ENCODE results near the gene FRYL. TPM values are rescaled to one million over a fixed set of nuclear protein-coding genes. Genes with fewer than 3 reads are reported as not detected.
"Not testable (repeated sequence)": the region's sequence is repeated elsewhere in the genome, so short reads cannot be mapped to it uniquely, and the experiment has no call there.

FRYL gene
- total RNA-seq, 6 experiments from 2014 or later, result 15.9 to 27.2 (median 23.3) TPM

DNA sequence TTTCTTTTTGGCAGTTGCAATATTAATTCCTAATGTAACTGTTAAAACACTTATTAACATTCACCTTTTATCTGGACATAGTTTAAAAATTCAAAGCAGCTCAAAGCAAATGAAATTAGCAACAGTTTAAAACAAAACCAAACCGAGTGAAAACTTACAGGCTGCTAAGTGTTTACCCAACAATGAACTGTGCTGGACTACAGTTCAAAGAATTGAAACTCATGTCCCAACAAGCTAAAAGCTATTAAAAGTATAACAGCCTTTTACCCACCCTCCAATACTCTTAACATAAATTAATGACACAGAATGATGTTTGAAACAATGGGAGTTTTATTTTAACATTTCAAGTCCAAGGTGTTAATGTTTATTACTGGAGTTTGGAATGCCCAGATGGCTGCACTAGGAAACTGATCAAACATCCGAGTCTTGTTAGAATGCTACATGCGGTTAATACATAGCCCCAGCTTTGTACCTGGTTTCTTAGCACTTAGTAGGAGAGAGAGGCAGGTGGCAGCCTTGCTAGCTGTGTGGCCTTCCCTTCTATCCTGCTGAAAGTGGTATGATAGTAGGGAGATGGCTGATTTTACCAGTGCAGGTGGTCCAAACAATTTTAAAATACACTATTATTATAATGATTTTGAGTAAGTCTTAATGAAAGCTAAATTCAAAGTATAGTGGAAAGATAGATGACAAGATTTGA lies 21.1 kb upstream of the FRYL start:
- intact Hi-C loops (cut with DNase I), result no loop called here
- no peak overlapping the region for H3K27ac ChIP-seq
- H3K4me3 ChIP-seq, result no peak overlapping the region
- H3K4me1 ChIP-seq, result peaks cover 0 to 6% (median 0%) of the 10 kb centered on the region in 4 donors
- ATAC-seq, result peak in 3 of 4 donors; percentile 28 to 54 (median 36)
- no peak for DNase-seq
- H3K27me3 ChIP-seq, result no peaks in the 10 kb centered on the region
- 65% methylated on average over 3 of the region's 3 CpGs for WGBS (ENCODE audit: insufficient coverage, low coverage, low lambda C conversion rate, missing lambda C conversion rate)
- H3K9me3 ChIP-seq, result no peaks in the 10 kb centered on the region
- no peak for TF ChIP-seq POLR2A (IDR thresholded peaks at IDR 0.05)
- TF ChIP-seq, protein P1, sequence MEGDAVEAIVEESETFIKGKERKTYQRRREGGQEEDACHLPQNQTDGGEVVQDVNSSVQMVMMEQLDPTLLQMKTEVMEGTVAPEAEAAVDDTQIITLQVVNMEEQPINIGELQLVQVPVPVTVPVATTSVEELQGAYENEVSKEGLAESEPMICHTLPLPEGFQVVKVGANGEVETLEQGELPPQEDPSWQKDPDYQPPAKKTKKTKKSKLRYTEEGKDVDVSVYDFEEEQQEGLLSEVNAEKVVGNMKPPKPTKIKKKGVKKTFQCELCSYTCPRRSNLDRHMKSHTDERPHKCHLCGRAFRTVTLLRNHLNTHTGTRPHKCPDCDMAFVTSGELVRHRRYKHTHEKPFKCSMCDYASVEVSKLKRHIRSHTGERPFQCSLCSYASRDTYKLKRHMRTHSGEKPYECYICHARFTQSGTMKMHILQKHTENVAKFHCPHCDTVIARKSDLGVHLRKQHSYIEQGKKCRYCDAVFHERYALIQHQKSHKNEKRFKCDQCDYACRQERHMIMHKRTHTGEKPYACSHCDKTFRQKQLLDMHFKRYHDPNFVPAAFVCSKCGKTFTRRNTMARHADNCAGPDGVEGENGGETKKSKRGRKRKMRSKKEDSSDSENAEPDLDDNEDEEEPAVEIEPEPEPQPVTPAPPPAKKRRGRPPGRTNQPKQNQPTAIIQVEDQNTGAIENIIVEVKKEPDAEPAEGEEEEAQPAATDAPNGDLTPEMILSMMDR (IDR thresholded peaks at IDR 0.05), result no peak
- H3K36me3 ChIP-seq, result no peaks in the 10 kb centered on the region

DNA sequence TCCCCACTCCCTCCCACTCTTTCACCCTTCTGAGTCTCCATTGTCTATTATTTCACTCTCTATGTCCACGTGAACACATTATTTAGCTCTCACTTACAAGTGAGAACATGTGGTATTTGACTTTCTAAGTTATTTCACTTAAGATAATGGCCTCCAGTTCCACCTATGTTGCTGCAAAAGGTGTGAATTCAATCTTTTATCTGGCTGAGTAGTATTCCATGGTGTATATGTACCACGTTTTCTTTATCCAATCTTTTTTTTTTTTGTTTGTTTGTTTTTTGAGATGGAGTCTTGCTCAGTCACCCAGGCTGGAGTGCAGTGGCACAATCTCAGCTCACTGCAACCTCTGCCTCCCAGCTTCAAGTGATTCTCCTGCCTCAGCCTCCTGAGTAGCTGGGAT lies 20.1 kb upstream of the FRYL start:
- intact Hi-C loops (cut with DNase I); H3K27ac ChIP-seq; H3K36me3 ChIP-seq; H3K27me3 ChIP-seq; H3K9me3 ChIP-seq; H3K4me3 ChIP-seq; ATAC-seq; H3K4me1 ChIP-seq; DNase-seq: not testable (repeated sequence)
- 84% methylated on average over 2 of the region's 2 CpGs for WGBS (ENCODE audit: insufficient coverage, low coverage, low lambda C conversion rate, missing lambda C conversion rate)

DNA sequence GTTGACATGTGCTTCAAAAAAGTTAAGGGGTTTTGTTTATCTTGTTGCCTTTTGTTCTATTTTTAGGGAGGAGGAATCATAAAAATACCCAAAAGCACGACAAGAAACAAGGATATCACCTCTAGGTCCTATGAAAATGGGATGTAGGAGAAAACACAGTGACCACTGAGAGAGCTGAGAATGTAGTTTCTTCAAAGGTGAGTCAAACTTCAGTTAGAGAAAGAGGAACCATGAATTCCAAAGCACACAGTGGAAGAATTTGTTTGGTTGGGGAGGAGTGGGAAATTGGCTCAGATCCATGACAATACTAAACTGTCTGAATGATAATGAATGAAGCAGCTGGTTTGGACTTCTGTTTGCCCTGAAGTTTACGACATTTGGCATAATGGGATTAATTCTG lies 19.1 kb upstream of the FRYL start:
- Histone ChIP-seq H3K4me3 (no peak overlapping the region), H3K36me3 (no peaks in the 10 kb centered on the region), H3K27ac (no peak overlapping the region), H3K27me3 (no peaks in the 10 kb centered on the region), H3K9me3 (no peaks in the 10 kb centered on the region), H3K4me1 (no peaks in the 10 kb centered on the region)
- ATAC-seq, result no peak
- TF ChIP-seq, protein P1 (IDR thresholded peaks at IDR 0.05), result no peak
- no peak for TF ChIP-seq POLR2A (IDR thresholded peaks at IDR 0.05)
- intact Hi-C loops (cut with DNase I), result no loop called here
- no peak for DNase-seq
- WGBS (ENCODE audit: insufficient coverage, low coverage, low lambda C conversion rate, missing lambda C conversion rate), result 65% methylated on average over 2 of the region's 2 CpGs

DNA sequence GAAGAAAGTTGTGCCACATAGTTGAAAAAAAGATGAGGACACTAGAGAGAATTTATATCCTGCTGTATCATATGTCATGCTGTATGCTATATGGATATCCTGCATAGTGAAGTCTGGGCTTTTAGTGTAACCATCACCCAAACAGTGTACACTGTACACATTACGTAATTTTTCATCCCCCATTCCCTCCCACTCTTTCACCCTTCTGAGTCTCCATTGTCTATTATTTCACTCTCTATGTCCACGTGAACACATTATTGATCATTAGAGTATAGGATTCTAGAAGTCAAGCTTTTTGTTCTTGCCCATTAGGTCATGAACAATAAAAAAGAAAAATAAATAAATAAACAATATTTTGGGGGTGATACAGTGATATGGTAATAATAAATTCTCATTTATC lies 18.0 kb upstream of the FRYL start:
- Histone ChIP-seq H3K27ac (no peak overlapping the region), H3K27me3 (no peaks in the 10 kb centered on the region), H3K4me1 (no peaks in the 10 kb centered on the region), H3K4me3 (no peak overlapping the region), H3K9me3 (no peaks in the 10 kb centered on the region), H3K36me3 (no peaks in the 10 kb centered on the region)
- no peak for TF ChIP-seq POLR2A (IDR thresholded peaks at IDR 0.05)
- TF ChIP-seq, protein P1 (IDR thresholded peaks at IDR 0.05), result no peak
- 55% methylated on average over 2 of the region's 2 CpGs for whole genome bisulfite sequencing (ENCODE audit: insufficient coverage, low coverage, low lambda C conversion rate, missing lambda C conversion rate)
- DNase-seq (no peak), ATAC-seq (no peak)
- intact Hi-C loops (cut with DNase I), result no loop called here

DNA sequence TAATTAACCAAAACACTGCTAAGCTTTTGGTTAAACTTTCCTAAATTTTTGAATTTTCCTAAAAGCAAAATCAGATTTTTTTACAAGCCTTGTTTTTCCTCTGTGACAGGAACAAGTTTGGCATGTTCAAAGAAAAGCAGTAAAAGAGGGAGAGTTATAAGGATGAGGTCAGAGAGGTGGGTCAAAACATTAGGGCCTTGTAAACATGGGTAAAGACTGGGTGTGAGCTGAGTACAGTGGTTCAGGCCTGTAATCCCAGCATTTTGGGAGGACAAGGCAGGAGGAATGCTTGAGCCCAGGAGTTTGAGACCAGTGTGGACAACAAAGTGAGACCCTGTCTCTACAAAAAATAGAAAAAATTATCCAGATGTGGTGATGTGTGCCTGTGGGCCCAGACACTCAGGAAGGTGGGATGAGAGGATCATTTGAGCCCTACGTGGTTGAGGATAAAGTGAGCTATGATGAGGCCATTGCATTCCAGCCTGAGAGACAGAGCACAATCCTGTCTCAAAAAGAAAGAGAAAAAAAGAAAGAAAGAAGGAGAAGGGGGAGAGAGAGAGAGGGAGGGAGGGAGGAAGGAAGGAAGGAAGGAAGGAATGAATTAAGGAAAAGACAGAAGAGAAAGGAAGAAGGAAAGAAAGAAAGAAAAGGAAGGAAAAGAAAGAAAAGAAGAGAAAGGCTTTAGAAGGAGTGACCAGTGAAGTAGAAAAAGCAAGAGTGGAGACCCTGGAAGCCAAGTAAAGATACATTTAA lies 17.0 kb upstream of the FRYL start:
- Histone ChIP-seq H3K4me1 (no peaks in the 10 kb centered on the region), H3K4me3 (no peak overlapping the region), H3K27me3 (no peaks in the 10 kb centered on the region), H3K36me3 (no peaks in the 10 kb centered on the region), H3K9me3 (no peaks in the 10 kb centered on the region), H3K27ac (no peak overlapping the region)
- intact Hi-C loops (cut with DNase I), result no loop called here
- TF ChIP-seq, protein P1 (IDR thresholded peaks at IDR 0.05), result no peak
- TF ChIP-seq POLR2A (IDR thresholded peaks at IDR 0.05), result no peak
- 85% methylated on average over 1 of the region's 1 CpG for WGBS (ENCODE audit: insufficient coverage, low coverage, low lambda C conversion rate, missing lambda C conversion rate)
- ATAC-seq (no peak), DNase-seq (no peak)

Measured in right lobe of liver (tissue), 6 donors.